ENCODE data around the gene HDAC9. TPM values are rescaled to one million over a fixed set of nuclear protein-coding genes. Genes with fewer than 3 reads are reported as not detected.
"Not testable (repeated sequence)": the region's sequence is repeated elsewhere in the genome, so short reads cannot be mapped to it uniquely, and the experiment has no call there.

The HDAC9 gene
- total and polyA plus RNA-seq, 12 donors, result 2.6 to 23.1 (median 7.5) TPM

DNA sequence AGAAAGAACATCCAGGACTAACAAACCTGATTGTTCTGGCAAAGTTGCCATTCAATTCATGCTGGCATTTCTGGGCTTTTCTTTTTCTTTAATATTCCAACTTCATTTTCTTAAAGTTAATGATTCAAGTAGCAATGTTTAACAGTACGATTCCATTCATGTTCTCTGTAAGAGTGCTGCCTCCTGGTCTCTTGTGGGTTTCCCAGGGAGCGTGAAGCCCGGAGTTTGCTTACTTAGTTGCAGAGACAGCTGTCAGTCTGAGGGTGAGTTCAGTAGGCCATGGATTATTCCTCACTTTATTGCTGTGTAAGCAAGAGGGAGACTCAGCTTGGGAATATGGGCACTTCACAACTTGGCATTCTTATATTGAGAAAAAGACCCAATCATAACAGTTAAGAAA is 479.7 kb downstream of the HDAC9 start:
- intact Hi-C loops (cut with DNase I), result no loop called here
- H3K27me3 ChIP-seq, result no peaks in the 10 kb centered on the region
- DNase-seq, result no peak

DNA sequence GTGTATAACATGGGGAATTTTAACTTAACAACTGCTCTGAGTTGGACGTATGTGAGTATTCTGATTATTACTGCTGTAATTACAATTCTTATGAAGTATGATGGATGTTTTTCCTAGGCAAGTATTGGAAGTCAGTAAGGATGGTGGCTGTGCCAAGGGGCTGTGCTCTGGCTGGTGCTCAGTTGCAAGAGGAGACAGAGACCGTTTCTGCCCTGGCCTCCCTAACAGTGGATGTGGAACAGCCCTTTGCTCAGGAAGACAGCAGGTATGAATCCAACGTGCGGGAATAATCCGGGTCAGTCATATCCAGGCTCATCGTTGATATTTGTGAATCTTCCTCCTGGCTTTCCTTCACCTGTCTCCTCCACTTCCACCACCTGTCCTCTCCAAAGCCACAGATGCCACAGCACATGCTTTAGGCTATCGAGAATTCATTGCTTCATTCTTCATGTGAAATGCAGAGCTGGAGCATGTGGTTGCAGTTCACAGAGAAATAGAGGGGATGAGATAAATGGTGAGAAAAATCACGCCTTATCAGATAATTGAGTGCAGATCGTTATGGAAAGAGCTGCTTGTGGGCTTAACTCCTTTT is 480.2 kb downstream of the HDAC9 start:
- TF ChIP-seq, protein P1, sequence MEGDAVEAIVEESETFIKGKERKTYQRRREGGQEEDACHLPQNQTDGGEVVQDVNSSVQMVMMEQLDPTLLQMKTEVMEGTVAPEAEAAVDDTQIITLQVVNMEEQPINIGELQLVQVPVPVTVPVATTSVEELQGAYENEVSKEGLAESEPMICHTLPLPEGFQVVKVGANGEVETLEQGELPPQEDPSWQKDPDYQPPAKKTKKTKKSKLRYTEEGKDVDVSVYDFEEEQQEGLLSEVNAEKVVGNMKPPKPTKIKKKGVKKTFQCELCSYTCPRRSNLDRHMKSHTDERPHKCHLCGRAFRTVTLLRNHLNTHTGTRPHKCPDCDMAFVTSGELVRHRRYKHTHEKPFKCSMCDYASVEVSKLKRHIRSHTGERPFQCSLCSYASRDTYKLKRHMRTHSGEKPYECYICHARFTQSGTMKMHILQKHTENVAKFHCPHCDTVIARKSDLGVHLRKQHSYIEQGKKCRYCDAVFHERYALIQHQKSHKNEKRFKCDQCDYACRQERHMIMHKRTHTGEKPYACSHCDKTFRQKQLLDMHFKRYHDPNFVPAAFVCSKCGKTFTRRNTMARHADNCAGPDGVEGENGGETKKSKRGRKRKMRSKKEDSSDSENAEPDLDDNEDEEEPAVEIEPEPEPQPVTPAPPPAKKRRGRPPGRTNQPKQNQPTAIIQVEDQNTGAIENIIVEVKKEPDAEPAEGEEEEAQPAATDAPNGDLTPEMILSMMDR (IDR thresholded peaks at IDR 0.05), result no peak
- TF ChIP-seq POLR2A (IDR thresholded peaks at IDR 0.05), result no peak
- intact Hi-C loops (cut with DNase I), result no loop called here
- 78 to 88% (median 85%) methylated on average over 9 of the region's 9 CpGs for WGBS, 4 donors
- no peaks in the 10 kb centered on the region for H3K36me3 ChIP-seq (replicated peaks in 1 of 2)
- H3K4me1 ChIP-seq (replicated peaks in 1 of 2), result no peaks in the 10 kb centered on the region
- H3K27ac ChIP-seq, result no peak overlapping the region
- H3K9me3 ChIP-seq (replicated peaks in 1 of 3), result no peaks in the 10 kb centered on the region
- no peak for DNase-seq
- H3K27me3 ChIP-seq, result no peaks in the 10 kb centered on the region
- H3K4me3 ChIP-seq, result no peak overlapping the region

More for the DNA sequence above, 479.7 kb downstream of the HDAC9 start:
- Histone ChIP-seq H3K4me3 (no peak overlapping the region), H3K36me3 (replicated peaks in 1 of 2) (no peaks in the 10 kb centered on the region), H3K9me3 (replicated peaks in 1 of 3) (no peaks in the 10 kb centered on the region), H3K4me1 (replicated peaks in 1 of 2) (no peaks in the 10 kb centered on the region), H3K27ac (no peak overlapping the region)
- no peak for TF ChIP-seq POLR2A (IDR thresholded peaks at IDR 0.05)
- TF ChIP-seq, protein P1 (IDR thresholded peaks at IDR 0.05), result no peak
- WGBS, 4 donors, result 88 to 95% (median 91%) methylated on average over 3 of the region's 3 CpGs

DNA sequence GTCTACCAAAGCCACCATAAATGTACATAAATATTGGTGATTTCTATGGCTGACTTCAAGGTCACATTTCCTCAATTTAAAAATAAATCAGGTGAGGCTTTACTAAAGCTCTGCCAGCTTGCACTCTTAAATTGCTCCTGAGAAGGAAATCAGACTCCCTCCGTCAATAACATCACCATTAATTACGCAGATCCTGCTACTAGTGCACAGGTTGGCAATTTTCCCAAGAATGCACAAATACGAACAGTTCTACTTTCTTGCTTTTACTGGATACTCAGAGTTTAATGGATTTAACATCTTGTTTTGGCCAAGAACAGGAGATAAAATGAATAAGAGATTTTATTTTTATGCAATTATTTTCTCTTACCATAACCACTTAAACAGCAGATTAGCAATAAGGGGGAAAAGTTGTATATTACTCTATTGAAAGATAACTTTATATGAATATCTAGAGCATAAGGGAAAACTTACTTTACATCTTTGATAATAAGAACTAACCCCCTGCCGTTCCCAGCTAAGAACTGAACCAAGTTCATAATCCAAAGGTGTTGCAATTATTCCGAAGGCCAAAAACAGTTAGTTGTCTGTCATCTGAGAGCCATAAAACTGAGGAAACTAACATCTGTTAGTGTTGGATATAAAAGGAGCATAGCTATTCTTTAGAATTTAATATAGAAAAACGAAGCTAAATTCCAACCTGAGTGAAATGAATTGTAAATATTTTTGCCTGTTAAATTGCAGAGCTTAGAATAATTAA is 481.3 kb downstream of the HDAC9 start:
- H3K27ac ChIP-seq, result no peak overlapping the region
- no peaks in the 10 kb centered on the region for H3K27me3 ChIP-seq
- no peaks in the 10 kb centered on the region for H3K9me3 ChIP-seq (replicated peaks in 1 of 3)
- TF ChIP-seq, protein P1 (IDR thresholded peaks at IDR 0.05), result no peak
- TF ChIP-seq POLR2A (IDR thresholded peaks at IDR 0.05), result no peak
- H3K4me3 ChIP-seq, result no peak overlapping the region
- intact Hi-C loops (cut with DNase I), result no loop called here
- WGBS, 4 donors, result 77 to 79% (median 77%) methylated on average over 6 of the region's 6 CpGs
- H3K4me1 ChIP-seq (replicated peaks in 1 of 2), result no peaks in the 10 kb centered on the region
- no peaks in the 10 kb centered on the region for H3K36me3 ChIP-seq (replicated peaks in 1 of 2)
- DNase-seq, result no peak

DNA sequence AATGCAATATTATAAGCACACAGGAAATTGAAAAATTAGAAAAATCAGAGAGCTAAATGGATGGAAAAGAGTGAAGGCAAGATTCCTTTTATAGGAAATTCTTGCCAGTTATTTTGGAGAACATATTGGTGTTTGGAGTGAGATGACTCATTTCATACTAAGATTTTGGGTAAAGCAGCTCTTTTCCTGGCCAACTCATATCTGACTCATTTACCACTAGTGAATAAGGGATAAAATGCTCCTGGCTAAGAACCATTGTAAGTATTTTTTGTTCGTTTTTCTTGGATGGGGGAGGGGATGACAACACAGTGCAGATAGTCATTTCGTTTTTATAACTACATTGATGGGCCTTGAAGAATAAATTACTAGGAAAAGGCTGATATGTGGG is 482.6 kb downstream of the HDAC9 start:
- DNase-seq, result no peak
- no peaks in the 10 kb centered on the region for H3K4me1 ChIP-seq (replicated peaks in 1 of 2)
- H3K4me3 ChIP-seq, result no peak overlapping the region
- TF ChIP-seq POLR2A (IDR thresholded peaks at IDR 0.05), result no peak
- TF ChIP-seq, protein P1 (IDR thresholded peaks at IDR 0.05), result no peak
- WGBS, 4 donors, result 23 to 44% (median 25%) methylated on average over 2 of the region's 2 CpGs
- H3K27me3 ChIP-seq, result no peaks in the 10 kb centered on the region
- H3K9me3 ChIP-seq (replicated peaks in 1 of 3), result no peaks in the 10 kb centered on the region
- no peak overlapping the region for H3K27ac ChIP-seq
- H3K36me3 ChIP-seq (replicated peaks in 1 of 2), result no peaks in the 10 kb centered on the region
- intact Hi-C loops (cut with DNase I), result no loop called here

DNA sequence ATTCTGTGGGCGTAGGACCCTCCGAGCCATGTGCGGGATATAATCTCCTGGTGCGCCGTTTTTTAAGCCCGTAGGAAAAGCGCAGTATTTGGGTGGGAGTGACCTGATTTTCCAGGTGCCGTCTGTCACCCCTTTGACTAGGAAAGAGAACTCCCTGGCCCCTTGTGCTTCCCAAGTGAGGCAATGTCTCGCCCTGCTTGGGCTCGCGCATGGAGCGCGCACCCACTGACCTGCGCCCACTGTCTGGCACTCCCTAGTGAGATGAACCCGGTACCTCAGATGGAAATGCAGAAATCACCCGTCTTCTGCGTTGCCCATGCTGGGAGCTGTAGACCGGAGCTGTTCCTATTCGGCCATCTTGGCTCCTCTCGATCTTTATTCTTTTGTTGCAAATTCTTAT is 495.2 kb downstream of the HDAC9 start:
- H3K27ac ChIP-seq; intact Hi-C loops (cut with DNase I); H3K36me3 ChIP-seq (replicated peaks in 1 of 2); DNase-seq; H3K4me1 ChIP-seq (replicated peaks in 1 of 2); H3K27me3 ChIP-seq; H3K4me3 ChIP-seq; H3K9me3 ChIP-seq (replicated peaks in 1 of 3): not testable (repeated sequence)
- 89 to 96% (median 92%) methylated on average over 19 to 20 of the region's 20 CpGs for WGBS, 4 donors

Data from adrenal gland (tissue), 12 donors.